Measurements from ENCODE around the gene AKAP3. TPM values are rescaled to one million over a fixed set of nuclear protein-coding genes. Genes with fewer than 3 reads are reported as not detected.

AKAP3 gene
- total and polyA plus RNA-seq, 2 of the 8 experiments (the other 6 are each of a cell fraction or from before 2014, with no cell fraction given) = 0.54 to 1.0 TPM

DNA sequence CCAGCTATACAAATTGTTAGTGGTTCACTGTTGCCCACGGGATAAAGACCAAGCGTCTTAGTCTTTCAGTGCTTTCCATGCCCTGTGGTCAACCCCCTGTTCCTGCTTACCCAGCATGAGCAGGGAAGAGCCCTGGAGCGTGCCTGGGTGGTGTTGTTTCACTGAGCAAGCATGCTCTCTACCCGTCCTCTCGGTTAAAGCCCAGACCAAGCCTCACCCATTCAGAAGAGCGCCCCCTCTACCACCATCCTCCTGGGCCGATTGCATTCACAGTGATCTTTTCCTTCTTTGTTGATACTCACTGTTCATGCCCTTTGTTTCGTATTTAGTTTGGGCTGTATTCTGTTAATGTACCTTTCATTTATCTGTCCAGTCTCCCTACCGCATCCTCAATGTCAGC is 61.7 kb downstream of the AKAP3 start (continued):
- TF ChIP-seq CHD1 (IDR thresholded peaks at IDR 0.05; ENCODE audit: low read depth, low read length) (no peak), E2F6 (IDR thresholded peaks at IDR 0.05) (no peak), USF2 (IDR thresholded peaks at IDR 0.05; ENCODE audit: low read length) (no peak), SP2 (IDR thresholded peaks at IDR 0.05; ENCODE audit: low read length) (no peak), BACH1 (IDR thresholded peaks at IDR 0.05; ENCODE audit: low read length) (no peak), EZH2 (IDR thresholded peaks at IDR 0.05; ENCODE audit: low read depth, low read length, severe bottlenecking) (no peak), SP1 (IDR thresholded peaks at IDR 0.05; ENCODE audit: low read depth, low read length) (no peak), POU5F1 (IDR thresholded peaks at IDR 0.05; ENCODE audit: low read depth, low read length) (no peak), SRF (IDR thresholded peaks at IDR 0.05; ENCODE audit: low read depth, low read length) (no peak), YY1 (IDR thresholded peaks at IDR 0.05; ENCODE audit: low read depth, low read length) (no peak), CHD2 (IDR thresholded peaks at IDR 0.05; ENCODE audit: low read length) (no peak), ZNF274 (IDR thresholded peaks at IDR 0.05; ENCODE audit: borderline replicate concordance, extremely low read depth, low read length) (no peak), KDM1A (IDR thresholded peaks at IDR 0.05; ENCODE audit: borderline replicate concordance, low read length) (no peak), POLR2A (IDR thresholded peaks at IDR 0.05; ENCODE audit: control extremely low read depth in 1 of 2, low read depth in 2 of 2, low read length in 2 of 2) (no peak), NRF1 (IDR thresholded peaks at IDR 0.05; ENCODE audit: low read depth, low read length) (no peak), BRCA1 (IDR thresholded peaks at IDR 0.05; ENCODE audit: low read depth, low read length) (no peak), KDM4A (IDR thresholded peaks at IDR 0.05; ENCODE audit: low read depth, low read length, severe bottlenecking) (no peak), SIX5 (IDR thresholded peaks at IDR 0.05; ENCODE audit: low read depth, low read length) (no peak)
- TF ChIP-seq, protein P1, sequence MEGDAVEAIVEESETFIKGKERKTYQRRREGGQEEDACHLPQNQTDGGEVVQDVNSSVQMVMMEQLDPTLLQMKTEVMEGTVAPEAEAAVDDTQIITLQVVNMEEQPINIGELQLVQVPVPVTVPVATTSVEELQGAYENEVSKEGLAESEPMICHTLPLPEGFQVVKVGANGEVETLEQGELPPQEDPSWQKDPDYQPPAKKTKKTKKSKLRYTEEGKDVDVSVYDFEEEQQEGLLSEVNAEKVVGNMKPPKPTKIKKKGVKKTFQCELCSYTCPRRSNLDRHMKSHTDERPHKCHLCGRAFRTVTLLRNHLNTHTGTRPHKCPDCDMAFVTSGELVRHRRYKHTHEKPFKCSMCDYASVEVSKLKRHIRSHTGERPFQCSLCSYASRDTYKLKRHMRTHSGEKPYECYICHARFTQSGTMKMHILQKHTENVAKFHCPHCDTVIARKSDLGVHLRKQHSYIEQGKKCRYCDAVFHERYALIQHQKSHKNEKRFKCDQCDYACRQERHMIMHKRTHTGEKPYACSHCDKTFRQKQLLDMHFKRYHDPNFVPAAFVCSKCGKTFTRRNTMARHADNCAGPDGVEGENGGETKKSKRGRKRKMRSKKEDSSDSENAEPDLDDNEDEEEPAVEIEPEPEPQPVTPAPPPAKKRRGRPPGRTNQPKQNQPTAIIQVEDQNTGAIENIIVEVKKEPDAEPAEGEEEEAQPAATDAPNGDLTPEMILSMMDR (IDR thresholded peaks at IDR 0.05; ENCODE audit: control extremely low read depth in 1 of 3, insufficient read depth in 1 of 3, low read depth in 1 of 3, low read length in 3 of 3) = peak; percentile 10 to 67 (median 53); a peak in 2 of 4 replicates
